Effector CD8-positive, alpha-beta T cell (primary cell): ENCODE results near the gene ZNF213.

Experiments
- DNase-seq: peaks from one replicate; lab custom pipeline; 2025; lab: John Stamatoyannopoulos, UW

ZNF213 gene

DNA sequence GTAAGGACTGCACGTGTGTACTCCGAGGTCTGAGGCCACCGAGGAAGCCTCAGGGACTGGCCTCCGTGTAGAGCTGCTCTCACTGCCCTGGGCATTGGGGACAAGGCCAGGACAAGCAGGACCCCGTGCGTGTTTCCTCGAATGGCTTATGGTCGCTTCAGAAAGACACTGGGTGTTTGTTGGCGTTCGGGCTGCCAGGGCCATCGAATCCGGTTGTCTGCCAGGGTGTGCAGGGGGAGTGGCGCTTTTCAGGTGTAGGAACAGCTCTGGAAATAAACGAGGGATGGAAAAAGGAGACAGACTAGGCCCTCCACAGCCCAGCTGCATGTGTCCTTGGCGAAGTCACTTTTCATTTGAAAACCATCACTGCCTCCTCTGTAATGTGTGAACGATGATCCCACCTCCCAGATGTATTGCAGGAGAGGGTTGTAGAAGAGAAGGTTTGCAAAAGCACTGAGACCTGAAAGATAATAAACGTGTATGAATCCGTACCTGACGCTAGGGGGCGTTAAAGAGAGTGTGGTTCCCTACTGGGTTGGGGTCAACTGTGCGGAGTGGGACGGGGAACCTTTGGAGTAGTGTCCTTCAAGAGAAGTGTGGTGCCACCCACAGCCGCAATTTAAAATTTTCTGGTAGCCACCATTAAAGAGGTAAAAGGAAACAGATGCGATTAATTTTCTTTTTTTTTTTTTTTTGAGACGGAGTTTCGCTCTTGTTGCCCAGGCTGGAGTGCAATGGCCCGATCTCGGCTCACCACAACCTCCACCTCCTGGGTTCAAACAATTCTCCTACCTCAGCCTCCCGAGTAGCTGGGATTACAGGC lies 33.6 kb upstream of the ZNF213 start:
- DNase-seq: peak; percentile 17

DNA sequence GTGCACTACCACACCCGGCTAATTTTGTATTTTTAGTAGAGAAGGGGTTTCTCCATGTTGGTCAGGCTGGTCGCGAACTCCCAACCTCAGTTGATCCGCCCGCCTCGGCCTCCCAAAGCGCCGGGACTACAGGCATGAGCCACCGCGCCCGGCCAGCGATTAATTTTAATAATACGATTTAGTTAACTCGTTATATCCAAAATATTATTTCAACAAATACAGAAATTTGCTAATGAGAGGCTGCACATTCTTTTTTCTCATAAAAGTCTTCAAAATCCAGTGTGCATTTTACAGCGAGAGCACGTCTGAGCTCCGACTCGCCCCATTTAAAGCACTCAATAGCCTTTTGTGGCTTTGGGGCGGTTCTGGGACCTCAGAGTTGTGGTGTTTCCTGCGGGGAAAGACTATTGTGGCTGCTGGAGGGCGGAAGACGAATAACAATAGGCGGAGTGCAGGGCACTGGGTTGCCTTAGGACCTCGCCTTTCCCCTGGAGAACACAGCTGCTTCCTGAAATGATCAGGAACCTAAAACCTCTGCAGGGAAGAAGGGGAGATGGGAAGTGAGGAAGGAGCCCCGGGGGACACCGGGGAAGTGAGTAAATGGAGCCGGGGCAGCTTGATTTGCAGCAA lies 32.9 kb upstream of the ZNF213 start:
- DNase-seq: no peak

DNA sequence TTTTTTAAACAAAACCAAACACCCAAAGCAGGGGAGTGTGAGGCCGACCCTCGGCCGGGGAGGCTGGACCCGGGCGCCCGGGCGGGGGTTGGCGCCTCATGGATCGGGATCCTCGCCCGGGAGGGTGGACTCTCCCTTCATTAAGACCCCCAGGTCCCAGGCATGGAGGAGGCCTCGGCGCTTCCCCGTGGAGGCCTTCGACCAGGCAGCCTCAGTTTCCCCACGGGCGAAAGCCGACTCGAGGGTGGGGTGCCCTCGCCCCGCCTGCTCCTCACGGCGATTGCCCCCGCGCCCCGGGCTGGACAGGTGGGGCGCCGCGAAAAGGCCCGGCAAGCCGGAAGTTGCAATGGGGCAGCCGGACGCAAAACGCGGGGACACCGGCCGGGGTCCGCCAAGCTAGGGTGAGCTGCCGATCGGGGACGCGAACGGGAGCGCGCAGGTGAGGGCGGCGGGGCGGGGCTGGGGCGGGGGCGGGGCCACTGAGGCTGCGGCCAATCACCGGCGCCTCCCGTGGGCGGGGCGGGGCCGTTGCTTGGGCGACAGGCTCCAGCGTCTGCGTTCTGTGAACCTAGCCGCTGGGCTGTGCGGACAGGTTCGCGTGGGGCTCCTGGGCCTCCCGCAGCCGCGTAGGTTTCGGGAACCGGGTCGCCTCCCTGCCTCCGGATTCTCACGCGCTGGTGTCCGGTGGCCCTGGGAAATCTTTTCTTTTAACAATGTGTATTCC lies 28.5 kb upstream of the ZNF213 start:
- DNase-seq: peak; percentile 88

DNA sequence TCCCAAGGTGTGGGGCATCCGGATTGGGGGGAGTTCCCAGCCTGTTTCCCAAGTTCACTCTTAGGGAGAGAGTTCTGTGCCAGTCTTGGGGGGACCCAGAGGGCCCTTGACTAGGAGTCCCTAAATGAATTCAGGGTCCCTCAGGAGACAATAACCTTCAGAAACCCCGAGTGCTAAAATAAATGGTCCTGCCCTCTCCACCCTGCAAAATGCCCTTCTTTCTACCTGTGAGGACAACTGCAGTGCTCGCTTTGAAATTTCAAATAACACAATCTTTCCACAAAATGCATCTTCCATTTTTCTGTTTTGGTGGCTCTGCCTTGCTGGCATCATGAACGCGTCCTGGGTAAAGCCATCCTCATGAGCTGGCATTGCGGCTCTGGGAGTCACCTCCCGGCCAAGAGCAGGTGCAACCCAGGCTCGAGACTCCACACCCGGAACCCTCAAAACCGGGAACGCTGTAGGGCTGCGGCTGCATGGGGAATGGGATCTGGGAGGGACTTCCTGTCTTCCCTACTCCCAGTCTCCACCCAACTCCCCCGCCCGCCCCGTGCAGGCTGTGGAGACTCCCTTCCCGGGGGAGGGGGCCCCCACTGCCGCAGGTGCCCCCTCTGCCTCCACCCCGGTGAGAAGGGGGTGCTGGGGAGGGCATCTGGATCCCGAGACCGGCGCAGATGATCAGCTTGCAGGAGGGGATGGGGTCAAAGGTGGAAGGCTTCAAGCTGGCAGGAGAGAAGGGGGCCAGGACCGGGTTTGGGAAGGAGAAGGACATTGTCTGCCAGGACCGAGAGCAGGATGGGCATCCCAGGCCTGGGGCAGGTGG lies 22.6 kb upstream of the ZNF213 start, which contains the start of gene ZNF205:
Gene ZNF205 (plus strand): TSS at position 529 of the 823 bp plus-strand sequence. CDS start 845 bp downstream, outside the sequence.
- DNase-seq: no peak

DNA sequence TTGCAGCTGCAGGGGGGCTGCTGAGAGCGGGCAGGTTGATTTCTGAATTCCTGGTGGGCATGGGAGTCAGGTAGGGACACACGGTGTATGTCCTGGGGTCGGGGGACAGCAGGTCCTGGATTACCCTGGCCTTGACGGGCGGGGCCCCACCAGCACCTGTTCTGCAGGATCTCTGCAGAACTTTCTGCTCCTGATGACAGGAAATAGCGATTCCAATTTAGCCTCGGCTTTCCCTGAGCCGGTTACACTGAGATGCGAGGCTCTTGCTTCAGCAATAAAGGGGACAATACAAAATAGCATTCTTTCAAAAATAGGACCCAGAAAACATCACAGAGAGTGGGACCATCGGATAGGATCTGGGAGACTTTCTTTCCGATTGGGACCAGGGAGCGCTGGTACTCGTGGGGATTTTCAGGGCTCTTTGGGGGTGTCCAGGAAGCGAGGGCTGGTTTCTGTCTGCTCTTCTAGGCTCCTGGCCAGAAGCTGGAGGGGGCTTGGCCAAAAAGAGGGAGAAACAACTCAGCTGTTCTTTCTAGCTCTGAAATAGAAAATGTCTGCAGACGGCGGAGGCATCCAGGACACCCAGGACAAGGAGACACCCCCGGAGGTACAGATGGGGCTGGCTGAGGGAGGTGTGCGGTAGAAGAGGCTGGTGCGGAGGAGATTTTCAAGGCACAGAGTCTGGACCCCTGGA lies 21.8 kb upstream of the ZNF213 start:
- DNase-seq: no peak

DNA sequence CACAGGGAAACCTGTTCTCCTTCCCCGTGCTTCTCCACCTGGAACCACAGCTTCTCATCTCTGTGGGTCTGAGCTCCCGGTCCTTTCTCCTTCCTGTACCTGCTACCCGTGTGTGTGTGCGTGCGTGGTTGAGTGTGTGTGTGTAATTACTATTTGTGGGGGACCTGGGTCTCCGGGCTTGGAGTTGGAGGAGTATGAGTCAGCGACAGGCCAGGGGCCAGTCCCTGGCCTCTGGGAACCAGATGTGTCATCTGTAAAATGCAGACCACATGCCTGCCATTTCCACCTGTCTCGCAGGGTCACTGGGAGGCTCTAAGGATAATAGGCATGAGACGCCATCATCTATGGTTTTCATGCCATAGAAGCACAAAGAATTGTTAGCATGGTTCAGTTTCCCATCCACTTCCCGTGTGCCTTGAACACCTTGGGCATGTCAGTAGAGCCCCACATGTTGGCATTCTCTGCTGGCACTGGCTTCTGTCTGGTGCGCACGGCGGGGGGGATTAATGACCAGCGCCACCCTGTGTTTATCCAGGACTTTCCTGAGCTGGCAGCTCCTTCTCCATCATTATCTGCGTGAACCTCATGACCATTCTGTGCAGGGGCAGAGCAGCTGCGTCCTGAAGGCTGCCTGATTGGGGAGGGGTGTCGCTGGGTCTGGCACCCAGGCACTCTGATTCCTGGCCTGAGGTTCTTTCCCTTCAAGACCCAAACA lies 20.9 kb upstream of the ZNF213 start:
- DNase-seq: no peak

DNA sequence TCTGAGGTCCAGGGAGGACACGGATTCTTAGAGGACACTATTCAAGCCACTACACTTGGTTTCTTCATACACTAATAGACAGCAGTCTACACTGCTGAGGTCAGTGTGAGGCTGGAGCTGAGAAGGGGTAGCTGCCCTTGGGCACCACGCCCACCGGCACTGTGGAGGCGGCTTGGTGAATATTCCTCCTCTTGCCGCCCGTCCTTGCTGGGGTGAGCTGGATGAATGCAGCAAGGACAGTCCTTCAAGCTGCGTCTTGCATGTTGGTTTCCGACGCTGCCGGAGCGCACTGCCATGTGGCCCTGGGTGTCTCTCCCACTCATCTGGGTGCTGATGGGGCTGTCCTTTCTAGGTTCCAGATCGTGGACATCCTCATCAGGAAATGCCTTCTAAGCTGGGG lies 19.8 kb upstream of the ZNF213 start:
- DNase-seq: no peak

DNA sequence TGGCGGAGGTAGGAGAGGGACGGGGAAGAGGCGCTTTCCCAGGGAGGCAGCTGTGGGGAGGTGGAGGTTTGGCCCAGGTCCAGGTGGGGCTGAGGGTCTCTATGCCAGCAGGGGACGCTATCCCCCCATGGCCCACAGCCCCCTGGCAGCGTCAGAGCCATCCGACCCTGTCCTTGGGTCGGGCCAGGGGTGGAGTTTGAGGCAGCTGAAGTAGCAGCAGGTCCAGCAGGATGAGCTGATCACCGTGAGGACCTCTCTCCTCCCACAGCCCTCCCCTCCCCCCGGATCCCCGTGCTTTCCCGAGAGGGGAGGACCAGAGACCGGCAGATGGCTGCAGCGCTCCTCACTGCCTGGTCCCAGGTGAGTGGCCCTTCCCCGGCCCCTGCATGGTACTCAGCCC lies 19.3 kb upstream of the ZNF213 start:
- no peak for DNase-seq

DNA sequence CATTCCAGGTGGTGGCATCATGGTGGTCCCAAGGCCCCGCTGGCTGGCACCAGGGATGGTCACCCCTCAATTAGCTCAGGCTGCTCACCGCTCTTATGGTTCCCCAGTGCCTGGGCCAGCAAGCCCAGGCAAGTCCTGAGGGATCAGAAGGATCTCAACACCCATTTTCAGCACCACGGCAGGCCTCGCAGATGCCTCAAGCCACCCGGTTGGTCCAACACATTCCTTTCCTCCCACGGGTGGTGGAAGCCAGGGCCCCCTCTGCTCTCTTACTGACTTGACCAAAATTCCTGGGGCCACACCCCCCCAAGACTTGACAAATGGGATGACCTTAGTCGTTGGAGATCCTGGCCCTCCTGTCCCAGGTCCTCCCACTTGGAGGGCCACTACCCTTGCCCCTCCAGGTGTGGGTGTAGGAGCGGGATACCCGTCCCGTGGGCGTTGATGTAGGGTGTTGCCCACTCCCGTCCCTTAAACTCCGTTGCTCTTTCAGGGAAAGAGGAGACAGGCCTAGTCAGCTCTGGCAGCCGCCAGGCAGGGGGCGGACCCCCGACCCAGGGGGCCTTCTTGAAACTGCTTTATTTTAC lies 16.5 kb upstream of the ZNF213 start:
- DNase-seq: no peak

DNA sequence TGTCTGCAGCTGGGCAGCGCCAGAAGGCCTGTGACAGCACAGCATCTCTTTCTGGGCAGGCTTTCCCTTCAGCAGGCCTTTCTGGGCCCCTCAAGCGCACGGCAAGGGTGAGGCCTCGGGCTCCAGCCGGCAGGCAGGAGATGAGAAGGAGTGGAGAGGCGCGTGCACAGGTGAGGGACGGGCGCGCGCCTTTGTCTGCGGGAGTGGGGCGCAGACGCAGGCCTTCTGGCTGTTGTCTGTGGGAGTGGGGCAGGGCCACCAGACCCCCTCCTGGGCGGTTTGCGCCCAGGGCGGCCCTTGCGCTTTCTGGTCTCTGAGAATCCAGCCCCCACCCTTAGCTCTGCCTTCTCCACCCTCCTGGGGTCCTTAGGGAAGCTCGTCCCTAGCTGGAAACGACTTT lies 16.0 kb upstream of the ZNF213 start:
- no peak for DNase-seq

DNA sequence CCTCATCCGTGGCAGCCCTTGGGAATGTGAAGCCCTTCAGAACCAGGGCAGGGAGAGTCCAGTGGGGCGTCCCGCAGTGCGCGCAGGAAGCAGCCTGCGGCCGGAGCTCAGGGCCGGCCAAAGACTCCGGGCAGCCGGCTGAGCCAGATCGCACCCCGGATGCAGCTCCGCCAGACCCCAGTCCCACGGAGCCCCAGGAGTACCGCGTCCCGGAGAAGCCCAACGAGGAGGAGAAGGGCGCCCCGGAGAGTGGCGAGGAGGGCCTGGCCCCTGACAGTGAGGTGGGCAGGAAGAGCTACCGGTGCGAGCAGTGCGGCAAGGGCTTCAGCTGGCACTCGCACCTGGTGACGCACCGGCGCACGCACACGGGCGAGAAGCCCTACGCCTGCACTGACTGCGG lies 15.5 kb upstream of the ZNF213 start:
- DNase-seq: no peak

DNA sequence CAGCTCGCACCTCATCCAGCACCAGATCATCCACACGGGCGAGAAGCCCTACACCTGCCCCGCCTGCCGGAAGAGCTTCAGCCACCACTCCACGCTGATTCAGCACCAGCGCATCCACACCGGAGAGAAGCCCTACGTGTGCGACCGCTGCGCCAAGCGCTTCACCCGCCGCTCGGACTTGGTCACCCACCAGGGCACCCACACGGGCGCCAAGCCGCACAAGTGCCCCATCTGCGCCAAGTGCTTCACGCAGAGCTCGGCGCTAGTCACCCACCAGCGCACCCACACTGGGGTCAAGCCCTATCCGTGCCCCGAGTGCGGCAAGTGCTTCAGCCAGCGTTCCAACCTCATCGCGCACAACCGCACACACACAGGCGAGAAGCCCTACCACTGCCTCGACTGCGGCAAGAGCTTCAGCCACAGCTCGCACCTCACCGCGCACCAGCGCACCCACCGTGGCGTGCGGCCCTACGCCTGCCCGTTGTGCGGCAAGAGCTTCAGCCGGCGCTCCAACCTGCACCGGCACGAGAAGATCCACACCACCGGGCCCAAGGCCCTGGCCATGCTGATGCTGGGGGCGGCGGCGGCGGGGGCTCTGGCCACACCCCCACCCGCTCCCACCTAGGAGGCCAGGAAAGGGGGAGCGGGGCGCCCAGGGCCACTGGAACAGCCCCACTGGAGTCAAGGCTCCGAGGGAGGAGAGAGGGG lies 15.0 kb upstream of the ZNF213 start:
- DNase-seq: no peak

DNA sequence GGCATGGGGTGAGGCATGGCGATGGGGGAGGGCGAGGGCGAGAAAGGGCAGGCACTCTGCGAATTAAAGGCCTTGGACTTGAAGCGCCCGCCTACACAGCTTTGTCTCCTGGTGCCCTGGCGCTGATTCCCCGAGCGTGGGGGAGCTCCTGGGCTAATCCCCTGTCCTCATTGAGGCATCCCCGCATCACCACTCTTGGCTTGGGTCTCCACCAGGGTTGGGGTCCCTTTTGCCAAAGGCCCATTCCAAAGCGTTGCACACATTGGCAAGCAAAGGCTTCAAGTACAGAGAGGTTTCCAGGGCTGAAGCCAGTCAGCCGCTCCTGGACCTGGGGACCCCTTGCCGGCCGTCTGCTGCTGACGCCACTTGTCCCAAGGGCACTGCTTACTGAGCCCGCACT lies 14.4 kb upstream of the ZNF213 start:
- DNase-seq: no peak

DNA sequence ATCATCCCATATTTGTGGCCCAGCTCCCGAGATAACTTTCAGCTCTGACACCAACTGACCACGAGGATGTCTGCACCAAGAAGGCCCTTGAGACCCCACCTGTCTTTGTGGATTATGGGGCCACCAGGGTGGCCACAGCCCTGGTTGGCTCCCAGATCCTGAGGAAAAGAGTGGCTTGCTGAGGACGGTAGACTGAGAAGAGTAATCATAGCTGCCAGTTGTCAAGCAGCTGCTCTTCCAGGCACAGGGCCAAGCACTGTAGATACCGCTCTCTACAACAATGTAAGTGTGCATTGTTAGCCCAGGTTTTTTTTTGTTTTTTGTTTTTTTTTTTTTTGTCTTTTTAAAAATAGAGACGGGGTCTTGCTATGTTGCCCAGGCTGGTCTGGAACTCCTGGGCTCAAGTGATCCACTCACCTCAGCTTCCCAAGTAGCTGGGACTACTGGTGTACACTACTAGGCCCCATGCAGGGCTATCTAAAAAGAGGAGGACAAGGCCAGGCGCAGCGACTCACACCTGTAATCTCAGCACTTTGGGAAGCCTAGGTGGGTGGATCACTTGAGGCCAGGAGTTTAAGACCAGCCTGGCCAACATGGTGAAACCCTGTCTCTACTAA lies 12.9 kb upstream of the ZNF213 start:
- no peak for DNase-seq

DNA sequence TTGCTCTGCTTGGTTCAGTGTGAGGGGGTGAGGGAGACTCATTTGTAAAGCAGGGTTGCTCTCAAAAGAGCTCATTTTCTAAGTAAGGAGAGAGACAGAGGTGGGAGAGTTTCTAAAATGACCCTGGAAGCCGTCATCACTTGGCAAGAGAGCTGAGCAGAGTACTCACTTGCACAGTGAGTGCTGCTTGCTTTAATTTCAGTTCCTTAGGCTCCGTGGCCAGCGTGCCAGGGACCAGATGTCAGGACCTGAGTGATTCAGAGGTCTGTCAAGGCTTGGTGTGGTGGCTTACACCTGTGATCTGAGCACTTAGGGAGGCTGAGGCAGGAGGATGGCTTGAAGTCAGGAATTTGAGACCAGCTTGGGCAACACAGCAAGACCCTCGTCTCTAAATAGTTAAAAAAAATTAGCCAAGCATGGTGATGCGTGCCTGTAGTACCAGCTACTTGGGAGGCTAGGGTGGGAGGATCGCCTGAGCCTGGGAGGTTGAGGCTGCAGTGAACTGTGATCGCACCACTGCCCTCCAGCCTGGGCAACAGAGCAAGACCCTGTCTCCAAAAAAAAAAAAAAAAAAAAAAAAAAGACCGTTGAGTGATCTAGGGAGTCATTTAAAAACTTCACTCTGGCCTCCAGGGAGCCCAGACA lies 11.8 kb upstream of the ZNF213 start:
- no peak for DNase-seq

DNA sequence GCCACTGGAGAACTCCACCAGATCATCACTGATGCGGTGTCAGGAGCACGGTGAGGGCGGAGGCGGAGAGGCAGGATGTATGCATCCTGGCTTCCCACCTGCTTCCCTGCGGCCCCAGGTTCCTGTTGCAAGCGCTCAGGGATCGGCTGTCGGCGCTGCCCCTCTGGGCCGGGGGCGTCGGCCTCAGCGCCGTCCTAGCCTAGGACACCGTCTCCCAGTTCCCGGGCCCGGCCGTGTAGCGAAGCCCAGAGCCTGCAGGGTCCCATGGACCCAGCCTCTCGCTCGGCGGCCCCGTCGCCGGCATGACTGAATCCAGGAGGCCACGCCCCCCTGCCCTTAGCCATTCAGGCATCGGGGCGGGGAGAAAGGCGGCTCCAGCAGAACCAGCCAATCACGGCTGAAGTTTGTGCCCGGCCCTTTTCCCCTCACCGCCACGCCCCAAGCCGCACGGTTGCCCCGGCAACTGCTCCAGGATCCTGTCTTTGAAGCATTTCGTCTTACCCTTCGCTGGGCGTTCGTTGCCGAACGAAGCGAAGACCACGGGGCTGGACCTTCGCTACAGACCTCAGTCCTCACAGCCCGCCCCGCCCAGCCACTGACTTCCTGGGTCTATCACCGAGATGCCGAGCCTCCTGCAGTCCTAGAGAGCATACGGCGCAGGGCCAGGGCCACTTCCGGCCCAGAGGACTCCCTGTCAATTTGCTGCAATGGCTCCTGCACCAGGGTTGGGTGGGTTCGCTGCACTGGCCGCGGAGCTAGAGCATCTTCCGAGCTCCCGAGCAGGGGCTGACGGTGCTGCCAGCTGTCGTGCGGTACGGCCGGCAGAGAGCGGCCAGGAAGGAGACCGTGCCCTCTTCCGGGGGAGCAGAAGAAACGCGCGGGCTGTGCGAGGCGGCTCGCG lies 10.6 kb upstream of the ZNF213 start:
- peak; percentile 96 for DNase-seq

DNA sequence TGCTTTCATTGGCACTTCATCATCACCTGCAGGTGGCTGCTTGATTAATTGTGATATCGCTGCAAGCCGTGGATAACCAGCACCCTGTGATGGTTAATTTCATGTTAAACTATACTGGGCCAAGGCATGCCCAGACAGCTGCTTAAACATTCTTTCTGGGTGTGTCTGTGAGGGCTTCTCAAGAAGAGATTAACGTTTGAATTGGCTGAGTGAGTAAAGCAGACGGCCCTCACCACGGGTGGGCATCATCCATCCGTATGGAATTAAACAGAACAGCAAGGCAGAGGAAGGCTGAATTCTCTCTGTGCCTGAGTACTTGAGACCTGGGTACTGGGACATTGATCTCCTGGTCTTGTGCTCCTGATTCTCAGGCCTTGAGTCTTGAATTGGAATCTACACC lies 7.1 kb upstream of the ZNF213 start:
- no peak for DNase-seq
